ENCODE data around the gene POLE.

Gene POLE

DNA sequence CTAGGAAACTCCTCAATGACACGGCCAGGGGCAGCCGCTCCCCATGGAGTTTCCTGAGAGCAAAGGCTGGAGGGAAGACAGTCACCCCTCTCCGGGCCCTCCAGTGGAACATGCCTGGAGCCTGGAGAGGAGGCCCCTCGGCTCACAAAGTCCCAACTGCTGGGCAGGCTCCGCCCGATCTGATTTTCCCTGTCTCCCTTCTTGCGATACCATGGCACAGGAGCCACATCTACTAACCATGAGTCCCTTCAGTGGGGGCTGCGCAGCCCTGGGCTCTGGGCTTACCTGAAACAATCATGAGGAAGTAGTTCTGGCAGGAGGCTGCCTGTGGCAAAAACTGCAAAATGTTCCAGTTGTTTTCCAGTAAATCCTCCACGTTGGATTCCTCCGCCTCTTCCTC, 53.2 kb downstream of the POLE start:
- no peak for DNase-seq (ENCODE audit: low read depth in 2 of 2, low spot score in 1 of 2)

DNA sequence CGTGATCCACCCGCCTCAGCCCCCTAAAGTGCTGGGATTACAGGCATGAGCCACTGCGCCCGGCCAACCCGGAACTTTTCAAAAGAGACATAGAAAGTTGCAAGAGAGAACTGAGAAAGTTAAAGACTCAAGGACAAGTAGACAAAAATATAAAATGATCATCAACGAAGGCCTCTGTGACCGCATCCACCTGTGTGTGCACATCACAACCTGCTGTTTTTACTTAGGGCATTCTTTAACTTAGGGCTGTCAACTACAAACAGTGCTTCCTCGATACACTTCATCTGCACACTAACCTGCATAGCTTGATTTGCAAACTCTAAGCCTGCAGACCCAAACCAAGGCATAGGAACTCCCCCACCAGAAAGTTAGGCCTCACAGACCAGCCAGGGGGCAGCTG, 53.7 kb downstream of the POLE start:
- DNase-seq (ENCODE audit: low read depth in 2 of 2, low spot score in 1 of 2), result no peak

- no peak for DNase-seq (ENCODE audit: low read depth in 2 of 2, low spot score in 1 of 2)
Measured at GRCh38 chr12:132632521-132633228, 54.5 kb downstream of the POLE start.

GRCh38 chr12:132631666-132632065, 55.5 kb downstream of the POLE start:
- no peak for DNase-seq (ENCODE audit: low read depth in 2 of 2, low spot score in 1 of 2)

GRCh38 chr12:132630672-132631071, 56.5 kb downstream of the POLE start:
- DNase-seq (ENCODE audit: low read depth in 2 of 2, low spot score in 1 of 2), result no peak

DNA sequence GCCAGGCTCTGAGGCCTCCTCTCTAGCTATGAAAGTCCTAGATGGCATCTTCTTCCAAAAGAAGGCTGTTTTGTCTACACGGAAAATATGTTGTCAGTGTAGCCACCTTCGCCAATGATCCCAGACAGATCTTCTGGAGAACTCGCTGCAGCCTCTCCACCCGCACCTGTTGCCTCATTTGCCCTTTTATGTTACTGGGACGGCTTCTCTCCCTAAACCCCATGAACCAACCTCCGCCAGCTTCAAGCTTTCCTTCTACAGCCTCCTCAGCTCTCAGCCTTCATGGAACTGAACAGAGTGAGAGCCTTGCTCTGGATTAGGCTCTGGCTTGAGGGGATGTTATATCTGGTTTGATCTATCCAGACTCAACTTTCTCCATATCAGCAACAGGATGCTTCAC, 57.8 kb downstream of the POLE start:
- no peak for DNase-seq (ENCODE audit: low read depth in 2 of 2, low spot score in 1 of 2)

GRCh38 chr12:132625731-132626430, 61.3 kb downstream of the POLE start:
- no peak for DNase-seq (ENCODE audit: low read depth in 2 of 2, low spot score in 1 of 2)

DNA sequence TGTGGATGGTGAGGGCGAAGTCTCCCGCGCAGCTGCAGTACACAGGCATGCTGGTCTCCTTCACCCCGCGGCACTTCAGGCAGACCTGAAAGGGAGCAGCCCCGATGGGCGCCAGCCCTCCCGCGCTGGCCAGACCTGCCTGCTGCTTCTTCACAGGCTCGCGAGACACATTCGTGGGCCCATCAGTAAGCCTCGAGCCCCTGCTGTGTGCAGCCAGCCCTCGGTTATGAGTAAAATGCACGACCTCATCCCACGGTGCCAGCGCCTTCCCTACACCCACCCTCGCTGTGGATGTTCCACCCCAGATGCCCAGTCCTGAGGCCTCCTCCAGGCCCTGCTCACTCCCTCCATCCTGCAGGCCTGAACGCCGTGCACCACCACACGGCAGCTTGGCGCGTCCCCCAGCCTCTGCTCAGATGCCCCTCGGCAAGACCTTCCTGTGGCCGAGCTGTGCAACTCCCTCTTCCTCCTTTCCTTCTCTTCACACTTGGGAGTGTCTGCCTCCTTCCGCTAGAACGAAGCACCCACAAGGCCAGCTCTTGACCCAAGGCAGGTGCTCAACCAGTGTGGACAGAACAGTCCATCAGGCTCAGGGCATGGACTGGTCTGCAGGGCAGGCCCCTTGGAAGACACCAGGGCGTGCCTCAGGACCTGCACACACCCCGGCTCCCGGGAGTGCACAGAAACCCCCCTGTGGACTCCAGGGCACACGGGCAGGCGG, 62.1 kb downstream of the POLE start:
- DNase-seq (ENCODE audit: low read depth in 2 of 2, low spot score in 1 of 2), result no peak

GRCh38 chr12:132624186-132624855, 62.8 kb downstream of the POLE start:
- no peak for DNase-seq (ENCODE audit: low read depth in 2 of 2, low spot score in 1 of 2)

DNA sequence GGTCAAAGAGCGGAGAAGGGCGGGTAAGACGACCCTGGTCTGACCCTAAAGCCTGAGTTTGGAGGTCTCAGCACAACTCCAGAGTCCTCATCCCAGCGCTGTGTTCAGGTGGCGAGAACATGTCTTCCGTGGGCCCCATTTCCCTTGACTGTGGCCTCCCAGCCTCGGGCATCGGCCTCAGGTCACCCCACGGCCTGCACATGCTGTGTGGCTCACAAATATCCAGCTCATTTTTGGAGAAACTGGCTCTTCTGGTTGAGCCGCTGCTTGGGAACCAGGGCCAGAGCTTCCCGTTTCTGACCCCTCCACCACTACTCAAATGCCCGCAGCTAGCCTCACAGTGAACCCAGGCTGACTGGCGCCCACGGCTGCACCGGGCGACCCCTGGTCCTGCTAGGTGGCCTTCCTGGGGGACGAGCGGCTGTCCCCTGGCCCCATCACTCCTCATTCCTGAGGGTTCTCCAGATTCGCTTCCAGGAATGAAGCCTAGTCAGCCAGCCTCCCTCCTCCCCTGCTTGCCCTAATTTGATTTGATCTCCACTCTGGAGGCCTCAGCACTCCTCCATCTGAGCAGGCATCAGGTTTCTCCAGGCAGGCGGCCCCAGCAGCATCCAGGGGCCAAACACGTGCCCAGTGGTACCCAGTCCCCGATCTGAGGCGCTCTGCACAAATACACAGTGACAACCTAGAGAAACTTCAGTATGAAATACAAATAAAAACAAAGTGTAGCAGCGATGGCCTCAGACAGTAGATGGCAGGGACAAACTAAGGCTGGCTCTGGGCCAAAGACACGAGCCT, 63.9 kb downstream of the POLE start:
- DNase-seq (ENCODE audit: low read depth in 2 of 2, low spot score in 1 of 2), result no peak

GRCh38 chr12:132622437-132623071, 64.6 kb downstream of the POLE start:
- DNase-seq (ENCODE audit: low read depth in 2 of 2, low spot score in 1 of 2), result no peak

DNA sequence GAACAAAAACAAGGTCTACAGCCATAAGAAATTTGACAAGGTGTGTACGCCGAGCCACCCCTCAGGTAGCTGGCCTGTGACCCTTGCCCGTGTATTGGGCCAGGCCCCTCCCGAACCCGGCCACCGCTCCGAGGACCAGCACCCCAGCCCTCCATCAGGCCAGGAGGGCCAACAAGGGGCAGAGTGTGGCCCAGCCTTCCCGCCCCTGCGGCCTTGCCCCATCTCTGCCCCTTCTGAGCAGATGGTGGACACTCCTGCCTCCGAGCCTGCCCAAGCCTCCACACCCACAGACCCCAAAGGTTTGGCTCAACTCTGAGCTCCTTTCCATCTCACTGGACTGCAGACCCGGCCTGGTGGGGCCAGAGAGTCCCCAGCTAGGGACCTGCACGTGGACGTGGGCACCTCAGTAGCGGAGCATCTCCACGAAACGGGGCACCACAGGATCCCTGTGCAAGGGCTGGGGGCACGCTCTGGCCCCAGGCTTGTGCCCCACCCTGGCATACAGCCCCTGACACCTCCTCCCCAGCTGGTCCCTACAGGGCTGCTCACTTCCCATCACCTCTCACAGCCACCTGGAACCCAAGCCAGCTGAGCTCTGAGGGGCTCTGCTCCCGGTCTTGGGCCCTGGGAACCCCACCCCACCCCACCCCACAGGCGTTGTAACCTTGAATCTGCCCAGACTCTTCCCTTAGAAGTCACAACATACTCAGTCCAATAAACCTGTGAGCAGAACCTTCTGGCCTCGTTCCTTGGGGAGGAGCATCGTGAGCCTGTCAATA, 65.3 kb downstream of the POLE start:
- no peak for DNase-seq (ENCODE audit: low read depth in 2 of 2, low spot score in 1 of 2)

- DNase-seq (ENCODE audit: low read depth in 2 of 2, low spot score in 1 of 2), result no peak
Measured at GRCh38 chr12:132620899-132621656, 66.1 kb downstream of the POLE start.

- no peak for DNase-seq (ENCODE audit: low read depth in 2 of 2, low spot score in 1 of 2)
Measured at GRCh38 chr12:132620113-132620898, 66.8 kb downstream of the POLE start.

DNA sequence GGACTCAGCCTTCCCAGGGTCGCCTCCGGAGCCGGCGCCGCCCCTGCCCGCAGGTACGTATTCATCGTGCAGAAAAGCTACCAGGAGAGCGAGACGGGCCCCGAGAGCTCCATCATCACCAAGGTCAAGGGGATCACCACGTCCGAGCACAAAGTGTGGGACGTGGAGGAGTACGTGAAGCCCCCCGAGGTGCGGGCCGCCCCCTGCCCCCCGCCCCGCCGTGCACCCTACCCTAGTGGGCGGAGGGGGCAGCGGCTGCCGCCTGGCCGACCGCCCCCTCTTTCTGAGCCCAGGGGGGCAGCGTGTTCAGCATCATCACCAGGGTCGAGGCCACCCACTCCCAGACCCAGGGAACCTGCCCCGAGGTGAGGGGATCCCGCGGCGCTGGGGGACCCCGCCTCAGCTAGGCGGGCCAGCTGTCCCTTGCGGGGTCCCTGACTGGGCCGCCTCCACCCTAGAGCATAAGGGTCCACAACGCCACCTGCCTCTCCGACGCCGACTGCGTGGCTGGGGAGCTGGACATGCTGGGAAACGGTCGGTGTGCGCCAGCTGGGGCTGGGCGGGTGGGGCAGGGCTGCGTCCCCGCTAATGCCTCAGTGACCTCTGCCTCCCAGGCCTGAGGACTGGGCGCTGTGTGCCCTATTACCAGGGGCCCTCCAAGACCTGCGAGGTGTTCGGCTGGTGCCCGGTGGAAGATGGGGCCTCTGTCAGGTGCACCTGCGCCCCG, 67.6 kb downstream of the POLE start:
- no peak for DNase-seq (ENCODE audit: low read depth in 2 of 2, low spot score in 1 of 2)

DNA sequence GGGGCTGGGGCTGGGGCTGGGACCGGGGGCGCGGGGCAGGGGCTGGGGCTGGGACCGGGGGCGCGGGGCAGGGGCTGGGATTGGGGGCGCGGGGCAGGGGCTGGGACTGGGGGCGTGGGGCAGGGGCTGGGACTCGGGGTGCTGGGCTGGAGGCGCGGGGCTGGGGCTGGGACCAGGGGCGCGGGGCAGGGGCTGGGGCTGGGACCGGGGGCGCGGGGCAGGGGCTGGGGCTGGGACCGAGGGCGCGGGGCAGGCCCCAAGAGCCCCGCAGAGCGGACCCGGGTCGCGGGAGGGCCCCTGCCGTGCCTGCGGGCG, 68.1 kb downstream of the POLE start:
- no peak for DNase-seq (ENCODE audit: low read depth in 2 of 2, low spot score in 1 of 2)

- no peak for DNase-seq (ENCODE audit: low read depth in 2 of 2, low spot score in 1 of 2)
Measured at GRCh38 chr12:132618683-132619043, 68.5 kb downstream of the POLE start, which contains the start of gene P2RX2. TSS of gene P2RX2 (plus strand) at chr12:132618776. CDS start at chr12:132618817, 41 bp downstream.
